Activated CD4-positive, alpha-beta T cell treated with anti-CD3 and anti-CD28 coated beads, Interleukin-2, amount 50 U/mL, for 16 hours (primary cell): ENCODE results near the gene ESR2.
"Not testable (repeated sequence)": the region's sequence is repeated elsewhere in the genome, so short reads cannot be mapped to it uniquely, and the experiment has no call there.

Source experiments
- DNase-seq: peaks from one replicate; pipeline ENCODE4 v3.0.0-alpha.2; 2020

The ESR2 gene

DNA sequence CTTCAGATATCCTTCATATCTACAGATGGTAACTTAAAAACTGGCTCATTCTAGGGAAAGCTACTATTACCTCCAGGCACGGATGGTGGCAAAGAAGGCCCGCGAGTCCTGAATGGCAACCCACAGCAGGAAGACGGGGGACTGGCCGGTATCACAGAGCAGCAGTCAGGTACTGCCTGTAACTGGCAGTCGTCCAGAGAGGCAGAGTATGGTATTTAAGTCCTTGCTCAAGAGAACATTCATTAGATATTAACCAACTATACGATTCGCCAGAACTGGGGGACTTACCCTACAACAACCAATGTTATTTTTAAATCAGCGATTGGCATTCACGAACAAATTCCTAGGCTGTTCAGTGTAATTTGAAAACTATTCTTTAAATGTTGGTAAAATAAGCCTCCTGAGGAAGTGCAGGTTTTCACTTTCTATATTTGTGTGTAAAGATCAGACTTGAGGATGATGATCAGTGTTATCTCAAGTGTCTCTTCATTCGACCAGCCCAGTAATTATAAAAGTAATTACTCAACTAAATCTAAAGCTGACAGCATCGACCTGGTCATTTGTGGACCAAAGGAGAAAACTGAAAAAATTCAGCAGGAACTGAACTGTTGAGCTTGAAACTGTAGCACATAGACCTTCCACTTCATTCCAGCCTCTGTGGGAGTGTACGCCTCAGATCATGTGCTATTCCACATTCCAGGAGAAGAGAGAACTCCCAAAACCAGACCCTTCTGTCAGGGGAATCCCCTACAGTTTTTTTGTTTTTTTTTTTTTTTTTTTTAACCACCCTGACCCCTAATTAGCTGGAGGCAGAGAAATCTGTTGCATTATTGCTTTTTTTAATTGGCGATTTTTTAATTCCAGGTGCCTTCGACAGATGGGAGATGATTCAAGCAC lies 75.6 kb downstream of the ESR2 start:
- peak; percentile 20 for DNase-seq

GRCh38 chr14:64217834-64218233 lies 76.3 kb downstream of the ESR2 start:
- no peak for DNase-seq

- no peak for DNase-seq
These were observed 76.9 kb downstream of the ESR2 start for GRCh38 chr14:64217308-64217707.

- DNase-seq: no peak
These were observed 78.2 kb downstream of the ESR2 start for GRCh38 chr14:64215978-64216377.

DNA sequence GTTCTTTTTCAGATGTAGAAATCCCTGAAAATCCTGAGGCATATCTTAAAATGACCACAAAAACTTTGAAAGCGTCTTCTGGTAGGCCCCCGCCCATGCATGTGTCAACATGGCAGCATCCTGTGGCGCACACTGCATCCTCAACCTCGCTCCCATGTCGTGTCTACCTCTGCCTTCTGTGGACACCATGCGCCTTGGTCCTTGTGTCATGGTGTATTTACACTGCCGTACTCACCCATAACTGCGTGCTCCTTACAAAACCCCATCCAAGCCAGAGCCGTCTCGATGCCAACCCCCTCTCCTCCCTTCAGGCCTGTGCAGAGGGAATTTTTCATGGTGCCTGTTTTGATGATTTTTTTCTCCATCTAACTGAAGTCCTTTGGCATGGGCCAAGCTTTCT lies 78.9 kb downstream of the ESR2 start:
- no peak for DNase-seq

DNA sequence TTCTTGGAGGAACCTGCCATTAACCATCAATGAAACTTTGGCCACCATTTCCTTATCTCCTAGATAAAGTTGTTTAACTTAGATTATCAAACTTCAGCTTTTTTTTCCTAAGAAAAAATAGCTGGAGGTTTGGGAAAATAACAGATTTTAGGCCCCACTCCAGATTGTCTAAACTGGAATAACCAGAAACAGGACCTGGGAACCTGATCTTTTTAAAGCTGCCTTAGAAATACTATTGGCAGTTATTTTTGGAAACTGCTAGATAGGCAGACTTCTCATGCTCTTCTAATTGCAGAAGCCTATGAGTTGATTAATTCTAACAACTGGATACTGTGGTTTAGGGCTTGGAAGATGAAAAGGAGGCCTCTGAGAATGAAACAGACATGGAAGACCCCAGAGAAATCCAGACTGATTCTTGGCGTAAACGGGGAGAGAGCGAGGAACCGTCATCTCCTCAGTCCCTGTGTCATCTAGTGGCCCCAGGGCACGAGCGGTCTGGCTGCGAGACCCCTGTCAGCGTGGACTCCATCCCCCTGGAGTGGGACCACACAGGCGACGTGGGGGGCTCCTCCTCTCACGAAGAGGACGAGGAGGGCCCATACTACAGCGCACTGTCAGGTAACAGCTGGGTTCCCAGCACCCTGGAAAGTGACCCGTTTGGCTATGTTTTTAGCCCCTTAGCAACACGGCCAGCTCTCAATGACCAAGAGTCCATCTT lies 80.2 kb downstream of the ESR2 start:
- no peak for DNase-seq

GRCh38 chr14:64213086-64213485 lies 81.1 kb downstream of the ESR2 start:
- no peak for DNase-seq

GRCh38 chr14:64212666-64213065 lies 81.5 kb downstream of the ESR2 start:
- DNase-seq: no peak

DNA sequence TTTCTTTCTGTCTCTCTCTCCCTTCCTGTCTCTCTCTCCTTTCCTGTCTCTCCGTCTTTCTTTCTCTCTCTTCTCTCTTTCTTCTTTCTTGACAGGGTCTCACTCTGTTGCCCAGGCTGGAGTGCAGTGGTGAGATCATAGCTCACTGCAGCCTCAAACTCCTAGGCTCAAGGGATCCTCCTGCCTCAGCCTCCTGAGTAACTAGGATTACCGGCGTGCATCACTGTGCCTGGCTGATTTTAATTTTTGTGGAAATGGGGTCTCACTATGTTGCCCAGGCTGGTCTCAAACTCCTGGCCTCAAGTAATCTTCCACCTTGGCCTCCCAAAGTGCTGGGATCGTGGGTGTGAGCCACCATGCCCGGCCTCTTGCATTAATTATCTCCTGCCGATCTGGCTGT lies 83.3 kb downstream of the ESR2 start:
- DNase-seq: not testable (repeated sequence)

- DNase-seq: no peak
These were observed 84.0 kb downstream of the ESR2 start for GRCh38 chr14:64210216-64210615.

DNA sequence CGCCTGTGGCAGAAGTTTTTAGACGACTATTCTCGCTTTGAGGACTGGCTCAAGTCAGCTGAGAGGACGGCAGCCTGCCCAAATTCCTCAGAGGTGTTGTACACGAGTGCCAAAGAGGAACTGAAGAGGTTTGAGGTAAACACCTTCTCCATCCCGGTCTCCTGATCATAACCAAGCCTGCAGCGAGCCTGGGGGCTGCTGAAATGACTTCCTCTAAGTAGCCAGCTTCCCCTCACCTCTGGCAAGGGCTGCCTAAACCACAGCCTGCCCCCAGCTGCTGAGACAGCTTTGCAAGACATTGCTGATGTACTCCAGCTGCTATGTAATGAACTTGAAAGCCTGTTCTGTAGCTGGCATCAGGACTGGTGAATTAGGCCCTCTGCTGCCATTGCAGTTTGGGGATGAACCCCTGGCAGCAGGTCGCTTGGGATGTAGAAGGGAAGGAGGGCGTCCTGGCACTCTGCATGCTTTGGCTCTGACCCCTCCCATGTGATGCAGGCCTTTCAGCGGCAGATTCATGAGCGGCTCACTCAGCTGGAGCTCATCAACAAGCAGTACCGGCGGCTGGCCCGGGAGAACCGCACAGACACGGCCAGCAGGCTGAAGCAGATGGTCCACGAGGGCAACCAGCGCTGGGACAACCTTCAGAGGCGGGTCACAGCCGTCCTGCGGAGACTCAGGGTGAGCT lies 84.6 kb downstream of the ESR2 start:
- DNase-seq: no peak

GRCh38 chr14:64208981-64209380 lies 85.2 kb downstream of the ESR2 start:
- no peak for DNase-seq

DNA sequence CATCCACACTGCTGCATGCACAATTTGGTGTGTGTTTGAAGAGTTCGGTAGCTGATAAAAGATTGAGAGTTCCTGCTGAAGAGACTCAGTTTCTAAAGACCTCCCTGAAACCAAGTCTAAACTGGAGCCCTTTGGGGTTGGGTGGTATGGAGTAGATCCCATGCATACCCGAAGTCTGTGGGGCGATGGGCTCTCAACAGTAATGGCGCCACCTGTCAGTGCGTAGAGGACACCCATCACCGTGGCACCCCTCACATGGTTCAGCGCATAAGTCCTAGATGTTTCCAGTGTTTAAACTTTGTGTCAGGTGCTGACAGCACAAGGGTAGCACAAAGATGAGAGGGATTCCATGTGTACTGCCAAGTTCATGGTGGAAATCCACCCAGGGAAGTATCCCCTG lies 85.9 kb downstream of the ESR2 start:
- no peak for DNase-seq

DNA sequence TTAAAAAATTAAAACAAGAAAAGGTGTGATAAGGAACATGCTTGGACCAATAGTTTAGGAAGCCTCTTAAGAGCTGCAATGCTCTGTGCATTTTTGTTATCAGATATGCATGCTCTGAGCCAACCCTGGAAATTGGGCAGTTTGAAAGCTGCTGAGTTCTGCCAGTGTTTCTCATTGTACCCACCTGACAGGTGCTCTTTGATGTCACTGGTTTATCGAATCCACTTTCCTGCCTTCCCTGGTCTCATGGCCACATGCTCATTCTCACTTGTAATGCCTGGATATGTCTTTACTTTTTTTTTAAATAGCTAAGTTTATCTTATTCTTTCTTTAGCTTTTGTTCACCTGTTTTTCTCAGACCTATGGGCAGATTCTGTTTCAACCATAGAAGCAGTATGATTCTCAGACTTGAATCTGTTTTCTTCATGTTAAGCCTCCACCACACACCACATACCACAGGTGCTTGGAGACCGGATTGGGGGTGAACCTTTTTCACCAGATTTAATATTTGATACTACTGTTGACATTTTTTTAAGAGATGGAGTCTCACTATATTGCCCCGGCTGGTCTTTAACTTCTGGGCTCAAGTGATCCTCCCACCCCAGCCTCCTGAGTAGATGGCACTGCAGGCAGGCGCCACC lies 90.7 kb downstream of the ESR2 start:
- DNase-seq: no peak

DNA sequence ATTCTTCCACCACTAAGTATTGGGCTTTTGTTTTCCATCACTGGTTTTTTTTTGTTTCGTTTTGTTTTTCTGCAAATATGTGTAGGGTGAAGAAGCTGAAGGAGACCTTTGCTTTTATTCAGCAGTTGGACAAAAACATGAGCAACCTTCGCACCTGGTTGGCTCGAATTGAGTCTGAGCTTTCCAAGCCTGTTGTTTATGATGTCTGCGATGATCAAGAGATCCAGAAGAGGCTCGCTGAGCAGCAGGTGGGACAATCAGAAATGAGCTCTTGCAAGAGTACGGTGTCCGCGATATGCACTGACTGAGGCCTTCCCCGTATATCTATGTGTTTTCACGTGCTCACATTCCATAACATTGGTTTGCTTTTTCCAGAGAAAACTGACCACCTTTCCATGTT lies 91.5 kb downstream of the ESR2 start:
- DNase-seq: no peak

- DNase-seq: no peak
These were observed 92.1 kb downstream of the ESR2 start for GRCh38 chr14:64201921-64202545.

DNA sequence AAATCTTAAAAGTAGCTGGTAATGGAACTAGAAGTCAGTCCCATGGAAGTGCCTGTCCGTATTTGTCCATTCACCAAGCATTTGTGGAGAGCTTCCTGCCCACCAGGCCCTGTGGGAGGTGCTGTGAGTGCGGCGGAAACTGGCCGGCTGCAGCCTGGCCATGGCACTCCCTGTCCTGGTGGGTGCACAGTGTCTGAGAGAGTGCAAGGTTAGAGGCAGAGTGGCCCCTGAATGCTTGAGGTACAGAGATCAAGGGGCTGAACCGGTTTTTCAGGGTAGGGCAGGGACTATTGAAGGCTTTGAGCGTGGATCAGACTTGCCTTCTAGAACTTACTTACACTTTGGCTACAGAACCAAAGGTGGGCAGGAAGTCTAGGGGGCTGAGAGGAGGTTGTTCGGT lies 92.9 kb downstream of the ESR2 start:
- DNase-seq: no peak

GRCh38 chr14:64200170-64200569 lies 94.0 kb downstream of the ESR2 start:
- DNase-seq: no peak

DNA sequence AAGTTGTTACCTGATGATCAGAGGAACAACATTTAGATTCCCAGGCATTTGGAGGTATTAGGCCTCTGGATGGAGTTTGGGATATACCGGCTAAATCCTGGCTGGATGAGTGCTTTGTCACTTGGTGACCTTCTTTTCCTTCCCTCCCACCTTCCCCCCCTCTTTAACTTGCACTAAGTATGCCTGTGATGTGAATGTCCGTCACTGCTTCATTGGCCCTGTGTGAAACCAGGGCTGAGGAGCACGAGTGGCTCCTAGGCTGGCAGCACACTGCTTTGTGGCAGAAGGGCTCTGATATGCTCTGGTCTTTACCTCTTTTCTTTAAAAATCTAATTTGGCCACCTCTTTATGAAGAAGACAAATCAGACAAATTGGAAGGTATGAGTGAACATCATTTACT lies 95.7 kb downstream of the ESR2 start:
- DNase-seq: no peak

GRCh38 chr14:64197996-64198395 lies 96.2 kb downstream of the ESR2 start:
- DNase-seq: no peak

GRCh38 chr14:64196814-64197411 lies 97.3 kb downstream of the ESR2 start:
- no peak for DNase-seq

GRCh38 chr14:64196056-64196455 lies 98.1 kb downstream of the ESR2 start:
- DNase-seq: no peak
